GM12878 (cell line): Measurements from ENCODE around the gene PALD1.

ENCODE experiments used
- EP300 ChIP-seq, 2 experiments: fragments of 150-350 bp in 1 of 2; IDR thresholded peaks; 2 replicates each; pipeline ENCODE4 v1.6.1; 2011 to 2012; ENCODE audit warnings: low read depth in 2 of 2, low read length in 2 of 2, borderline replicate concordance in 1 of 2, improper control_type of control experiment in 1 of 2, inconsistent platforms in 1 of 2; ENCODE audit not compliant: control insufficient read depth in 1 of 2
- FOS ChIP-seq: IDR thresholded peaks from 3 replicates; pipeline ENCODE4 v1.6.1; 2011; ENCODE audit warnings: borderline replicate concordance; ENCODE audit not compliant: insufficient read length; ENCODE audit errors: extremely low read depth
- FOXK2 ChIP-seq: fragments of 450-650 bp; IDR thresholded peaks from 2 replicates; pipeline ENCODE4 v1.6.1; 2017; ENCODE audit warnings: mild to moderate bottlenecking, moderate library complexity
- POLR2A ChIP-seq: IDR thresholded peaks from 2 replicates; pipeline ENCODE4 v1.6.1; 2011; ENCODE audit warnings: low read depth, mild to moderate bottlenecking, low read length
- POLR2AphosphoS5 ChIP-seq: IDR thresholded peaks from 2 replicates; pipeline ENCODE4 v1.6.1; 2011; ENCODE audit warnings: mild to moderate bottlenecking, low read length, inconsistent platforms
- RFX5 ChIP-seq: IDR thresholded peaks from 2 replicates; pipeline ENCODE4 v1.6.1; 2011; ENCODE audit warnings: low read depth, low read length, improper control_type of control experiment
- SIN3A ChIP-seq: IDR thresholded peaks from 2 replicates; pipeline ENCODE4 v1.6.1; 2012; ENCODE audit warnings: low read depth, low read length, improper control_type of control experiment
- SMC3 ChIP-seq: IDR thresholded peaks from 2 replicates; pipeline ENCODE4 v1.6.1; 2011; ENCODE audit warnings: low read length, improper control_type of control experiment, borderline replicate concordance
- TF ChIP-seq, protein P1 (sequence below): IDR thresholded peaks from 2 replicates; pipeline ENCODE4 v1.6.1; 2012; ENCODE audit warnings: low read depth, low read length, improper control_type of control experiment
- TF ChIP-seq, protein P2 (sequence below), 3 experiments: IDR thresholded peaks in 2 of 3; conservative IDR thresholded peaks in 1 of 3; 2 replicates each; pipeline ENCODE4 v1.5.1; 2011; ENCODE audit warnings: low read depth in 3 of 3, low read length in 3 of 3, mild to moderate bottlenecking in 3 of 3, control low read depth in 2 of 3, moderate library complexity in 2 of 3, inconsistent platforms in 1 of 3, mixed read lengths in 1 of 3; ENCODE audit not compliant: control insufficient read depth in 2 of 3, insufficient read depth in 1 of 3; ENCODE audit errors: extremely low read depth in 1 of 3
- TF ChIP-seq, protein P3 (sequence below): IDR thresholded peaks from 2 replicates; pipeline ENCODE4 v1.6.1; 2012; ENCODE audit warnings: low read depth, low read length, improper control_type of control experiment
- TF ChIP-seq, protein P4 (sequence below): IDR thresholded peaks from 2 replicates; pipeline ENCODE4 v1.6.1; 2012; ENCODE audit warnings: mild to moderate bottlenecking, low read depth, low read length
- TF ChIP-seq, protein P5 (sequence below): IDR thresholded peaks from 2 replicates; pipeline ENCODE4 v1.6.1; 2011; ENCODE audit warnings: low read depth, mild to moderate bottlenecking, low read length, moderate library complexity, borderline replicate concordance; ENCODE audit errors: extremely low read depth

DNA sequence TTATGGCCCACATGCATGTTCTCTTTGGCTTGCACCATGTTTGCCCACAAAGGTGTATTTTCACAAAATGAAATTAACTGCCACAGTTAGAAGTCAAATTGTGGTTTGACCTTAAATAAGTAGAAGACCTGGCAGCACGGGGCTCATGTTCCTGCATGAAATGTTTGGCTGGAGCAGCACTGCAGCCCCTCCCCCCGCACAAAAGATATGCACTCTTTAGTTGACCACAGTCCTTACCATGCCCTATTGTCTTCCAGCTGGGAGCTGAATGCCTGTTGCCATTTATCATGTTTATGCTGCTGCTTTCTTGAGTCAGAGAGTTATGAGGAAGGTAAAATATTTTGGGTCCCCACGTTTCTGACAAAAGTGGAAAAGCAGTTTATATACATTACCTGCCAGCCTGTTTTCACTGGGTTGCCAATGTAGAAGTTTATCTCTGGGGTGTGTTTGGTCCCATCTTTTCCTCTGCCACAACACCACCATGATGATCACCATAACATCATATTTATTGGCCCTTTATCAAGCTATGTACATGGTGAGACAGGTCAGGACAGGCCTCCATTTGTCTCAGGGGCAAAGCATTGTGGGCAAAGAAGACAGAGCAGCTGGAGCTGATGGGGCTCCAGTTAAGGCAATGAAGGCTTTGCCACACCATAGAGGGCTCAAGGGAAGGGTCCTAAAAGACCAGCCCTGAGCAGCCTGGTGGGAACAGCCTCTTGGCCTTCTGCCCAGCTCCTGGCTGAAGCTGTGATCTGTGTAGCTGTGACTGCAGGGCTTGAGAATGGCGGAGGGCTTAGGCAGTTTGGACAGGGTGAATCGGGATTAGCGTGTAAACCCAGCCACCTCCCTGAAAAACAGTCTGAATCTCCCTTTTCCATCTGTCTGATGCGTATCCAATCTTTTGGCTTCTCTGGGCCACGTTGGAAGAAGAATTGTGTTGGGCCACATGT, 118.6 kb downstream of the PALD1 start:
- TF ChIP-seq SIN3A, result no peak
- TF ChIP-seq, protein P1, sequence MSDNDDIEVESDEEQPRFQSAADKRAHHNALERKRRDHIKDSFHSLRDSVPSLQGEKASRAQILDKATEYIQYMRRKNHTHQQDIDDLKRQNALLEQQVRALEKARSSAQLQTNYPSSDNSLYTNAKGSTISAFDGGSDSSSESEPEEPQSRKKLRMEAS, result no peak
- TF ChIP-seq, protein P2, sequence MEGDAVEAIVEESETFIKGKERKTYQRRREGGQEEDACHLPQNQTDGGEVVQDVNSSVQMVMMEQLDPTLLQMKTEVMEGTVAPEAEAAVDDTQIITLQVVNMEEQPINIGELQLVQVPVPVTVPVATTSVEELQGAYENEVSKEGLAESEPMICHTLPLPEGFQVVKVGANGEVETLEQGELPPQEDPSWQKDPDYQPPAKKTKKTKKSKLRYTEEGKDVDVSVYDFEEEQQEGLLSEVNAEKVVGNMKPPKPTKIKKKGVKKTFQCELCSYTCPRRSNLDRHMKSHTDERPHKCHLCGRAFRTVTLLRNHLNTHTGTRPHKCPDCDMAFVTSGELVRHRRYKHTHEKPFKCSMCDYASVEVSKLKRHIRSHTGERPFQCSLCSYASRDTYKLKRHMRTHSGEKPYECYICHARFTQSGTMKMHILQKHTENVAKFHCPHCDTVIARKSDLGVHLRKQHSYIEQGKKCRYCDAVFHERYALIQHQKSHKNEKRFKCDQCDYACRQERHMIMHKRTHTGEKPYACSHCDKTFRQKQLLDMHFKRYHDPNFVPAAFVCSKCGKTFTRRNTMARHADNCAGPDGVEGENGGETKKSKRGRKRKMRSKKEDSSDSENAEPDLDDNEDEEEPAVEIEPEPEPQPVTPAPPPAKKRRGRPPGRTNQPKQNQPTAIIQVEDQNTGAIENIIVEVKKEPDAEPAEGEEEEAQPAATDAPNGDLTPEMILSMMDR (IDR thresholded peaks at IDR 0.05 in 2 of 3, conservative IDR thresholded peaks at IDR 0.05 in 1 of 3; ENCODE audit: control insufficient read depth in 2 of 3, extremely low read depth in 1 of 3, insufficient read depth in 1 of 3, low read depth in 3 of 3, low read length in 3 of 3), result no peak
- TF ChIP-seq POLR2A, result no peak
- TF ChIP-seq FOS, result no peak
- TF ChIP-seq POLR2AphosphoS5, result no peak
- TF ChIP-seq, protein P3, sequence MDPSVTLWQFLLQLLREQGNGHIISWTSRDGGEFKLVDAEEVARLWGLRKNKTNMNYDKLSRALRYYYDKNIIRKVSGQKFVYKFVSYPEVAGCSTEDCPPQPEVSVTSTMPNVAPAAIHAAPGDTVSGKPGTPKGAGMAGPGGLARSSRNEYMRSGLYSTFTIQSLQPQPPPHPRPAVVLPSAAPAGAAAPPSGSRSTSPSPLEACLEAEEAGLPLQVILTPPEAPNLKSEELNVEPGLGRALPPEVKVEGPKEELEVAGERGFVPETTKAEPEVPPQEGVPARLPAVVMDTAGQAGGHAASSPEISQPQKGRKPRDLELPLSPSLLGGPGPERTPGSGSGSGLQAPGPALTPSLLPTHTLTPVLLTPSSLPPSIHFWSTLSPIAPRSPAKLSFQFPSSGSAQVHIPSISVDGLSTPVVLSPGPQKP, result no peak
- TF ChIP-seq, protein P4, sequence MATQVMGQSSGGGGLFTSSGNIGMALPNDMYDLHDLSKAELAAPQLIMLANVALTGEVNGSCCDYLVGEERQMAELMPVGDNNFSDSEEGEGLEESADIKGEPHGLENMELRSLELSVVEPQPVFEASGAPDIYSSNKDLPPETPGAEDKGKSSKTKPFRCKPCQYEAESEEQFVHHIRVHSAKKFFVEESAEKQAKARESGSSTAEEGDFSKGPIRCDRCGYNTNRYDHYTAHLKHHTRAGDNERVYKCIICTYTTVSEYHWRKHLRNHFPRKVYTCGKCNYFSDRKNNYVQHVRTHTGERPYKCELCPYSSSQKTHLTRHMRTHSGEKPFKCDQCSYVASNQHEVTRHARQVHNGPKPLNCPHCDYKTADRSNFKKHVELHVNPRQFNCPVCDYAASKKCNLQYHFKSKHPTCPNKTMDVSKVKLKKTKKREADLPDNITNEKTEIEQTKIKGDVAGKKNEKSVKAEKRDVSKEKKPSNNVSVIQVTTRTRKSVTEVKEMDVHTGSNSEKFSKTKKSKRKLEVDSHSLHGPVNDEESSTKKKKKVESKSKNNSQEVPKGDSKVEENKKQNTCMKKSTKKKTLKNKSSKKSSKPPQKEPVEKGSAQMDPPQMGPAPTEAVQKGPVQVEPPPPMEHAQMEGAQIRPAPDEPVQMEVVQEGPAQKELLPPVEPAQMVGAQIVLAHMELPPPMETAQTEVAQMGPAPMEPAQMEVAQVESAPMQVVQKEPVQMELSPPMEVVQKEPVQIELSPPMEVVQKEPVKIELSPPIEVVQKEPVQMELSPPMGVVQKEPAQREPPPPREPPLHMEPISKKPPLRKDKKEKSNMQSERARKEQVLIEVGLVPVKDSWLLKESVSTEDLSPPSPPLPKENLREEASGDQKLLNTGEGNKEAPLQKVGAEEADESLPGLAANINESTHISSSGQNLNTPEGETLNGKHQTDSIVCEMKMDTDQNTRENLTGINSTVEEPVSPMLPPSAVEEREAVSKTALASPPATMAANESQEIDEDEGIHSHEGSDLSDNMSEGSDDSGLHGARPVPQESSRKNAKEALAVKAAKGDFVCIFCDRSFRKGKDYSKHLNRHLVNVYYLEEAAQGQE, result no peak
- no peak for TF ChIP-seq SMC3
- TF ChIP-seq RFX5, result no peak
- no peak for TF ChIP-seq EP300 (IDR thresholded peaks at IDR 0.05; ENCODE audit: borderline replicate concordance in 1 of 2, control insufficient read depth in 1 of 2, low read depth in 2 of 2, low read length in 2 of 2)
- TF ChIP-seq, protein P5, sequence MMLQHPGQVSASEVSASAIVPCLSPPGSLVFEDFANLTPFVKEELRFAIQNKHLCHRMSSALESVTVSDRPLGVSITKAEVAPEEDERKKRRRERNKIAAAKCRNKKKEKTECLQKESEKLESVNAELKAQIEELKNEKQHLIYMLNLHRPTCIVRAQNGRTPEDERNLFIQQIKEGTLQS, result no peak
- no peak for TF ChIP-seq FOXK2
